Ovary (tissue), 3 donors: ENCODE data around the gene CFAP97D2.

Experiments
- CTCF ChIP-seq, 3 donors: fragments of 450-650 bp in 2 of 3; fragments of 200-600 bp in 1 of 3; IDR thresholded peaks; one replicate each; pipeline versions ENCODE4 v1.5.1 to v1.8.0; 2016 to 2022; ENCODE audit warnings: antibody characterized with exemption in 3 of 3, mild to moderate bottlenecking in 1 of 3
- POLR2A ChIP-seq: fragments of 450-650 bp; IDR thresholded peaks from one replicate; pipeline ENCODE4 v1.6.1; 2017; ENCODE audit warnings: antibody characterized with exemption, mild to moderate bottlenecking, moderate library complexity
- donor health status: DM: no; HTN: no; CAD: no.

- TF ChIP-seq CTCF (IDR thresholded peaks at IDR 0.05) (no peak), POLR2A (no peak)
Observed at GRCh38 chr13:114266241-114266640, 87.2 kb downstream of the CFAP97D2 start.
